ENCODE measurements around the gene UGT1A7.

The UGT1A7 gene

GRCh38 chr2:233758849-233759248, 77.1 kb downstream of the UGT1A7 start:
- no peak for ATAC-seq
- peak; percentile 57; the same call in 1 of the 2 replicates for TF ChIP-seq CSRNP3 (CRISPR knock-in tag; IDR thresholded peaks at IDR 0.05)
- TF ChIP-seq ZC3H10 (CRISPR knock-in tag; IDR thresholded peaks at IDR 0.05) = no peak
- peak; percentile 91 for TF ChIP-seq ZNF8 (CRISPR knock-in tag; IDR thresholded peaks at IDR 0.05)
- no peak for TF ChIP-seq ZNF70 (CRISPR knock-in tag; IDR thresholded peaks at IDR 0.05)
- TF ChIP-seq RARB (CRISPR knock-in tag; IDR thresholded peaks at IDR 0.05) = no peak
- TF ChIP-seq ZFP3 (CRISPR knock-in tag; IDR thresholded peaks at IDR 0.05) = peak; percentile 51; the same call in 1 of the 2 replicates
- TF ChIP-seq TCF4 (CRISPR knock-in tag; IDR thresholded peaks at IDR 0.05; ENCODE audit: borderline replicate concordance) = no peak
- TF ChIP-seq CREB5 (CRISPR knock-in tag; IDR thresholded peaks at IDR 0.05; ENCODE audit: low read depth) = peak; percentile 29; the same call in 1 of the 2 replicates
- TF ChIP-seq OSR1 (CRISPR knock-in tag; IDR thresholded peaks at IDR 0.05) = no peak
- TF ChIP-seq PATZ1 (CRISPR knock-in tag; IDR thresholded peaks at IDR 0.05; ENCODE audit: borderline replicate concordance) = peak; percentile 55; the same call in 1 of the 2 replicates
- peak; percentile 58; the same call in 1 of the 2 replicates for TF ChIP-seq SNAI2 (CRISPR knock-in tag; IDR thresholded peaks at IDR 0.05)
- no peak for TF ChIP-seq PPARA (CRISPR knock-in tag; IDR thresholded peaks at IDR 0.05; ENCODE audit: borderline replicate concordance)
- no peak for TF ChIP-seq GLIS3 (CRISPR knock-in tag; IDR thresholded peaks at IDR 0.05)
- no peak for TF ChIP-seq BACH2 (CRISPR knock-in tag; IDR thresholded peaks at IDR 0.05; ENCODE audit: borderline replicate concordance)
- TF ChIP-seq TOX (CRISPR knock-in tag; IDR thresholded peaks at IDR 0.05; ENCODE audit: borderline replicate concordance) = no peak
- peak; percentile 94 for TF ChIP-seq CSDC2 (CRISPR knock-in tag; IDR thresholded peaks at IDR 0.05)
- no peak for TF ChIP-seq ARNTL (CRISPR knock-in tag; IDR thresholded peaks at IDR 0.05; ENCODE audit: borderline replicate concordance, low read depth)
- 0 out of 2 replicates have a peak, but pooled peaks have one; percentile 5 for TF ChIP-seq ESRRG (CRISPR knock-in tag; IDR thresholded peaks at IDR 0.05)
- TF ChIP-seq ZNF565 (CRISPR knock-in tag; conservative IDR thresholded peaks at IDR 0.05; ENCODE audit: low read depth) = no peak
- peak; percentile 90 for TF ChIP-seq ISL1 (CRISPR knock-in tag; IDR thresholded peaks at IDR 0.05)
- no peak for TF ChIP-seq POU6F1 (CRISPR knock-in tag; IDR thresholded peaks at IDR 0.05; ENCODE audit: borderline replicate concordance, low read depth)
- no peak for TF ChIP-seq TSHZ2 (CRISPR knock-in tag; IDR thresholded peaks at IDR 0.05)
- TF ChIP-seq ZFP30 (CRISPR knock-in tag; IDR thresholded peaks at IDR 0.05) = no peak

GRCh38 chr2:233760043-233760442, 78.3 kb downstream of the UGT1A7 start, which contains the start of gene UGT1A1:
TSS of gene UGT1A1 (plus strand) at chr2:233760270. CDS start at chr2:233760288, 18 bp downstream.
- no peak for ATAC-seq
- TF ChIP-seq ARNTL (CRISPR knock-in tag; IDR thresholded peaks at IDR 0.05; ENCODE audit: borderline replicate concordance, low read depth) = no peak
- TF ChIP-seq ZNF8 (CRISPR knock-in tag; IDR thresholded peaks at IDR 0.05) = no peak
- TF ChIP-seq CREB5 (CRISPR knock-in tag; IDR thresholded peaks at IDR 0.05; ENCODE audit: low read depth) = no peak
- TF ChIP-seq GLIS3 (CRISPR knock-in tag; IDR thresholded peaks at IDR 0.05) = no peak
- TF ChIP-seq ISL1 (CRISPR knock-in tag; IDR thresholded peaks at IDR 0.05) = no peak; the same call in 1 of the 2 replicates
- TF ChIP-seq ZC3H10 (CRISPR knock-in tag; IDR thresholded peaks at IDR 0.05) = no peak
- TF ChIP-seq ESRRG (CRISPR knock-in tag; IDR thresholded peaks at IDR 0.05) = no peak
- TF ChIP-seq ZNF70 (CRISPR knock-in tag; IDR thresholded peaks at IDR 0.05) = no peak
- no peak for TF ChIP-seq TSHZ2 (CRISPR knock-in tag; IDR thresholded peaks at IDR 0.05)
- no peak for TF ChIP-seq ZFP3 (CRISPR knock-in tag; IDR thresholded peaks at IDR 0.05)
- TF ChIP-seq OSR1 (CRISPR knock-in tag; IDR thresholded peaks at IDR 0.05) = no peak
- no peak for TF ChIP-seq ZFP30 (CRISPR knock-in tag; IDR thresholded peaks at IDR 0.05)
